Pancreas (tissue), 10 donors: Measurements from ENCODE around the gene LTBP4. TPM values are rescaled to one million over a fixed set of nuclear protein-coding genes. Genes with fewer than 3 reads are reported as not detected.

Source experiments
- ATAC-seq, 4 donors: fragments of 200-7000 bp; cut with Tn5 transposase; one replicate each; pipeline versions ENCODE4 v1.8.0 to v1.9.1; 2020; ENCODE audit warnings: mild to moderate bottlenecking in 4 of 4, moderate library complexity in 4 of 4
- DNase-seq, 6 donors: peaks; one replicate each; pipeline ENCODE4 v3.0.0-alpha.2; 2020
- FAIRE-seq: peaks from 2 replicates; lab custom pipeline; 2012; peaks lifted over from hg19 to GRCh38; lab: Jason Lieb, UNC
- H3K27ac ChIP-seq, 4 donors: fragments of 200-600 bp; sonication (generic); 1 replicate in 3 of 4; 2 replicates in 1 of 4; pipeline versions ENCODE4 v1.5.0 to v1.8.0; 2020
- H3K27me3 ChIP-seq, 4 donors: fragments of 200-600 bp; one replicate each; pipeline ENCODE4 v1.8.0; 2021
- H3K36me3 ChIP-seq, 3 donors: fragments of 200-600 bp; sonication (generic) in 1 of 3; one replicate each; pipeline versions ENCODE4 v1.5.0 to v1.8.0; 2020 to 2021
- H3K4me1 ChIP-seq, 3 donors: fragments of 200-600 bp; one replicate each; pipeline ENCODE4 v1.8.0; 2021
- H3K4me3 ChIP-seq, 4 donors: fragments of 200-600 bp; sonication (generic) in 2 of 4; one replicate each; pipeline versions ENCODE4 v1.5.0 to v1.8.0; 2020 to 2021
- H3K9me3 ChIP-seq, 4 donors: fragments of 200-600 bp; one replicate each; pipeline ENCODE4 v1.8.0; 2021
- WGBS, 2 donors: extraction: QIAGEN DNeasy Blood & Tissue Kit; methylation state at CpG; one replicate each; pipeline ENCODE4 v1.1.7; 2013; 5-methylcytosine and 5-hydroxymethylcytosine counted together
- intact Hi-C, 3 donors: fragments of 100-400 bp; cut with DNase I; formaldehyde crosslinking; loops; one replicate each; pipeline versions ENCODE4 v1.11.1 to v1.14.2; 2022
- polyA plus RNA-seq, 2 donors: library from polyadenylated mRNA; stranded (reverse); fragments of 200-250 nt; gene quantifications; one replicate each; pipeline ENCODE4 v1.2.3, GENCODE V29; 2013
- total RNA-seq, 6 donors: library from RNA; stranded (reverse); fragmentation: NEBNext Ultra II Directional in 4 of 6; extraction: Animal tissue kit (Norgen Biotek cat#: 25700) in 4 of 6; gene quantifications; one replicate each; pipeline versions ENCODE4 v1.2.1 to v1.2.4, GENCODE V29; 2021 to 2023
- TF ChIP-seq, protein P1 (sequence below), 4 donors: fragments of 200-600 bp; sonication (generic) in 3 of 4; IDR thresholded peaks; one replicate each; pipeline versions ENCODE4 v1.5.0 to v1.8.0; 2021; ENCODE audit warnings: antibody characterized with exemption in 4 of 4
- donor health status: healthy with polysubstance abuse.
- donor health status: DM: no; HTN: no; CAD: no; lungs with moderate emphysema.
- donor health status: DM: no; HTN: no; CAD: no.
- donor health status: control.
- donor health status: control.
- donor health status: Bipolar disorder and iron deficiency.
- donor health status: DM: yes; HTN: yes; CAD: no.
- donor health status: DM: no; HTN: no; CAD: no.
- donor health status: DM: no; HTN: no; CAD: no.
- donor health status: DM: yes; HTN: yes; CAD: no.

The LTBP4 gene
- total and polyA plus RNA-seq, 8 donors = 18.7 to 48.9 (median 28.2) TPM

DNA sequence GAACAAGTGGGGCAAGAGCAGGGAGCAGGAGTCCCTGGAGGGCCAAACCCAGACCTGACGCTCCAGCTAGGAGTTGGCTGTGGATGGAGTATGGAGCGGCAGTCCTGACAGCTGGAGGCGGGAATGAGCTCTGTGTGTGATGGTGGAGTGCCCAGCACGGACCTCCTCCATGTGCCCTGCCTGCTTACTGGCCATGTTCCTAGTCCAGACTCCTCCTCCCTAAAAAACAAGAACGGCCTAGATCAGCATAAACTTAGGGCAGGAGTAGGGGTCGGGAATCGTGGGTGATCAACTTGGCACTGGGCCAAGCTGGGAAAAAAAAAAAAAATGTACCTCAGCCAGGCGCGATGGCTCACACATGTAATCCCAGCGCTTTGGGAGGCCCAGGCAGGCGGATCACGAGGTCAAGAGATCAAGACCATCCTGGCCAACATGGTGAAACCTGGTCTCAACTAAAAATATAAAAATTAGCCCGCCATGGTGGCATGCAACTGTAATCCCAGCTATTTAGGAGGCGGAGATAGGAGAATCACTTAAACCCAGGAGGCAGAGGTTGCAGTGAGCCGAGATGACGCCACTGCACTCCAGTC, 29.5 kb downstream of the LTBP4 start:
- H3K36me3 ChIP-seq = no peaks in the 10 kb centered on the region
- no peaks in the 10 kb centered on the region for H3K27me3 ChIP-seq
- intact Hi-C loops = loop anchor here in 1 of 3 donors (10.0 kb wide), 2 partner anchors 326 to 486 kb away; no protein-coding TSS in a partner anchor
- H3K4me3 ChIP-seq = no peak overlapping the region
- peak in 1 of 4 donors; percentile 7 for ATAC-seq
- 64 to 68% methylated on average over 16 of the region's 16 CpGs for WGBS, 2 donors
- no peak for DNase-seq
- FAIRE-seq = no peak
- no peaks in the 10 kb centered on the region for H3K9me3 ChIP-seq
- no peaks in the 10 kb centered on the region for H3K4me1 ChIP-seq
- TF ChIP-seq, protein P1, sequence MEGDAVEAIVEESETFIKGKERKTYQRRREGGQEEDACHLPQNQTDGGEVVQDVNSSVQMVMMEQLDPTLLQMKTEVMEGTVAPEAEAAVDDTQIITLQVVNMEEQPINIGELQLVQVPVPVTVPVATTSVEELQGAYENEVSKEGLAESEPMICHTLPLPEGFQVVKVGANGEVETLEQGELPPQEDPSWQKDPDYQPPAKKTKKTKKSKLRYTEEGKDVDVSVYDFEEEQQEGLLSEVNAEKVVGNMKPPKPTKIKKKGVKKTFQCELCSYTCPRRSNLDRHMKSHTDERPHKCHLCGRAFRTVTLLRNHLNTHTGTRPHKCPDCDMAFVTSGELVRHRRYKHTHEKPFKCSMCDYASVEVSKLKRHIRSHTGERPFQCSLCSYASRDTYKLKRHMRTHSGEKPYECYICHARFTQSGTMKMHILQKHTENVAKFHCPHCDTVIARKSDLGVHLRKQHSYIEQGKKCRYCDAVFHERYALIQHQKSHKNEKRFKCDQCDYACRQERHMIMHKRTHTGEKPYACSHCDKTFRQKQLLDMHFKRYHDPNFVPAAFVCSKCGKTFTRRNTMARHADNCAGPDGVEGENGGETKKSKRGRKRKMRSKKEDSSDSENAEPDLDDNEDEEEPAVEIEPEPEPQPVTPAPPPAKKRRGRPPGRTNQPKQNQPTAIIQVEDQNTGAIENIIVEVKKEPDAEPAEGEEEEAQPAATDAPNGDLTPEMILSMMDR (IDR thresholded peaks at IDR 0.05) = no peak
- no peak overlapping the region for H3K27ac ChIP-seq

DNA sequence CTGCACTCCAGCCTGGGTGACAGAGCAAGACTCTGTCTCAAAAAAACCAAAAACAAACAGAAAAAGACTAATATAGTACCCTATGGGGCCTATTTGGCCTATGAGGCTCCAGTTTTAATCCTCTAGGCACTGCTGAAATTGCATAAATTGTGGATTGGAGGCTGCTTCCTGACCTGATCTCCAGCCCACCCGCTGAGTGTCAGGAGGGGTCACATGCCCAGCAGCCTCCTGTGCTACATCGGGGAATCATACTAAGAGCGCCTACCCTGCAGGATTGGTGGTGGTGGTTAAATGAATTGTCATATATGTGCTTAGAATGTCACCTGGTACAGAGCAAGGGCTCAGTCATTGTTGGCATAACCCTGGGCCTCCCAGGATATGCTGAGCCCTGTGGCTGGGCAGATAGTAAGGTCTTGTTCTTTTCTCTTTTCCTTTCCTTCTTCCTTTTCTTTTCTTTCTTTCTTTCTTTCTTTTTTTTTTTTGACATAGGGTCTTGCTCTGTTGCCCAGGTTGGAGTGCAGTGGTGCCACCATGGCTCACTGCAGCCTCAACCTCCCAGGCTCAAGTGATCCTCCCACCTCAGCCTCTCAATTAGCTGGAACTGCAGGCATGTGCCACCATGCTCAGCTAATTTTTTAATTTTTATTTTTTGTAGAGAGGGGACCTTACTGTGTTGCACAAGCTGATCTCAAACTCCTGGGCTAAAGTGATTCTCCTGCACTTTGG, 31.3 kb downstream of the LTBP4 start:
- 77 to 92% methylated on average over 3 of the region's 3 CpGs for WGBS, 2 donors

DNA sequence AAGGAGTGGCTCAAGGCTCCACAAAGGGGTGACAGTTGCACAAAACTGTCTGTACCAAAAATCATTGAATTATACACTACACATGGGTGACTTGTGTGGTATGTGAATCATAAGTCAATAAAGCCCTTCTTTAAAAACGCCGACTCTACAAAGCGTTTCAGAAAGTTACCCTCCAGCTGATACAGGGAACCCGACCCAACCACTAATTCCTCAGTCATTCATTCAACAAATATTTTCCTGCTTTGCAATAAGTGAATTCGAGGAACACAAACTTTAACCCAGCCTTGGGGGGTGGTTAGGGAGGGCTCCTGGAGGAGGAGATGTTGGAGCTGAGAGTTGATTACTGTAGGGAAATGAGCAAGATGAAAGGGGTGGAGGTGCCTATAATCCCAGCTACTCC, 32.0 kb downstream of the LTBP4 start:
- intact Hi-C loops = loop anchor here in 1 of 3 donors (10.0 kb wide), 2 partner anchors 328 to 488 kb away; no protein-coding TSS in a partner anchor
- ATAC-seq (no peak), DNase-seq (no peak), FAIRE-seq (no peak)
- H3K9me3 ChIP-seq = no peaks in the 10 kb centered on the region
- TF ChIP-seq, protein P1 (IDR thresholded peaks at IDR 0.05) = no peak
- WGBS, 2 donors = 73 to 76% methylated on average over 5 of the region's 5 CpGs
- H3K36me3 ChIP-seq = no peaks in the 10 kb centered on the region
- no peaks in the 10 kb centered on the region for H3K4me1 ChIP-seq
- no peak overlapping the region for H3K4me3 ChIP-seq
- no peaks in the 10 kb centered on the region for H3K27me3 ChIP-seq
- no peak overlapping the region for H3K27ac ChIP-seq

More for the DNA sequence above, 31.3 kb downstream of the LTBP4 start:
- Histone ChIP-seq H3K9me3 (no peaks in the 10 kb centered on the region), H3K4me3 (no peak overlapping the region), H3K4me1 (no peaks in the 10 kb centered on the region), H3K27me3 (no peaks in the 10 kb centered on the region), H3K36me3 (no peaks in the 10 kb centered on the region), H3K27ac (no peak overlapping the region)
- no peak for FAIRE-seq
- TF ChIP-seq, protein P1 (IDR thresholded peaks at IDR 0.05) = no peak
- no peak for ATAC-seq
- intact Hi-C loops = loop anchor here in 1 of 3 donors (10.0 kb wide), 2 partner anchors 328 to 488 kb away; no protein-coding TSS in a partner anchor
- no peak for DNase-seq

DNA sequence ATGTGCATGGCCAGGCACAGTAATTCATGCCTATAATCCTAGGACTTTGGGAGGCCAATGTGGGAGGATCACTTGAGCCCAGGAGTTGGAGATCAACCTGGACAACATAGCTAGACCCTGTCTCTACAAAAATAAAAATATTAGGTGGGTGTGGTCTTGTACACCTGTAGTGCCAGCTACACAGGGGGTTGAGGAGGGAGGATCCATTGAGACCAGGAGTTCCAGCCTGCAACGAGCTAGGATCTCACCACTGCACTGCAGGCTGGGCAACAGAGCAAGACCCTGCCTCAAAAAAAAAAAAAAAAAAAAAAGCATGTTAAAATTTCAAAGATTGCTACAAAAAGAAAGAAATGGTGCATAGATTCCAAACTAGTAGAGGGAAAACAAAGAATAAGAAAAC, 37.2 kb downstream of the LTBP4 start:
- no peaks in the 10 kb centered on the region for H3K36me3 ChIP-seq
- TF ChIP-seq, protein P1 (IDR thresholded peaks at IDR 0.05) = no peak
- no peaks in the 10 kb centered on the region for H3K9me3 ChIP-seq
- no peak overlapping the region for H3K27ac ChIP-seq
- DNase-seq (no peak), FAIRE-seq (no peak), ATAC-seq (no peak)
- intact Hi-C loops = loop anchor here in 1 of 3 donors (10.0 kb wide), 2 partner anchors 334 to 494 kb away; no protein-coding TSS in a partner anchor
- WGBS, 2 donors = 30 to 65% methylated on average over 1 of the region's 1 CpG
- no peak overlapping the region for H3K4me3 ChIP-seq
- no peaks in the 10 kb centered on the region for H3K4me1 ChIP-seq
- no peaks in the 10 kb centered on the region for H3K27me3 ChIP-seq
